Activated CD4-positive, alpha-beta T cell treated with anti-CD3 and anti-CD28 coated beads, Interleukin-2, amount 50 U/mL, for 4 hours (primary cell): ENCODE data around the gene STMN3.
"Not testable (repeated sequence)": the region's sequence is repeated elsewhere in the genome, so short reads cannot be mapped to it uniquely, and the experiment has no call there.

ENCODE experiments used
- DNase-seq, 2 experiments: peaks; one replicate each; pipeline ENCODE4 v3.0.0-alpha.2; 2020

Gene STMN3

DNA sequence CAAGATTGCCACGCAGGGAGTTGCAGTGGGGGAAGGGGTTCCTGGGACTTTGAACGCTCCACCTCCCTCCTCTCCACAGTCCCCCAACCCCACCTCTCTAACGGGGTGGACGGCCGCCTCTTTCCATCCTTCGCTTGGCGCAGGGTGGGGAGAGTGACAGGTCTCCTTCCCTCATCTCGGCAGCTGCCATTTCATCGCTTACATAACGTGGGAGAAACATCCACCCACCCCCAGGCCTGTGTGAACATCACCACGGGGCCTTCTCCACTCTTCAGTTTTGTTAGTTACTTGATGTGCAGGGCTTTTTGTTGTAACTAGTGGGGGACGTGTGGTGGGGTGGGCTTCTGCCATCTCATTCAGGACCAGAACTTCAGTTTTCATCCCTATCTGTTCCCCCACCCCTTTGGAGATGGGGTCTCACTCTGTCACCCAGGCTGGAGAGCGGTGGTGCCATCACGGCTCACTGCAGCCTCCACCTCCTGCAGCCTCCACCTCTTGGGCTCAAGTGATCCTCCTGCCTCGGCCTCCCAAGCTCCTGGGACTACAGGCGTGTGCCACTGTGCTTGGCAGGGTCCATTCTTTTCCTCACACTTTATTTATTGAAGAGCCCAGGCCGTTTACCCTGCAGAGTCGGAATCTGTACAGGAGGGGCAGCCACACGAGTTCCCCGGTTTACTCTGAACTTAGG is 22.6 kb upstream of the STMN3 start:
- DNase-seq, result no peak

DNA sequence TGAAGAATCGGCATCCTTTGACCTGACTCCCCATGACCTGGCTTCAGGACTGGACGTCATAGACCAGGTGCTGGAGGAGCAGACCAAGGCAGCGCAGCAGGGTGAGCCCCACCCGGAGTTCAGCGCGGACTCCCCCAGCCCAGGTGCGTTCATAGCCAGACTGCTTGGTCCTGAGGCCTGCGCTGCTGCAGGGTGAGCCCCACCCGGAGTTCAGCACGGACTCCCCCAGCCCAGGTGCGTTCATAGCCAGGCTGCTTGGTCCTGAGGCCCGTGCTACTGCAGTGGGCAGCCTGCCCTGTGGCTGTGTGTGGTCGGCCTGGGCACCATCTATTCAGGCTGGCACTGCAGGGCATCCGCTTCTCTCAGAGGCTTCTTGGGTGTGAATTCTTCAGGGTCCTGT is 20.7 kb upstream of the STMN3 start:
- no peak for DNase-seq

DNA sequence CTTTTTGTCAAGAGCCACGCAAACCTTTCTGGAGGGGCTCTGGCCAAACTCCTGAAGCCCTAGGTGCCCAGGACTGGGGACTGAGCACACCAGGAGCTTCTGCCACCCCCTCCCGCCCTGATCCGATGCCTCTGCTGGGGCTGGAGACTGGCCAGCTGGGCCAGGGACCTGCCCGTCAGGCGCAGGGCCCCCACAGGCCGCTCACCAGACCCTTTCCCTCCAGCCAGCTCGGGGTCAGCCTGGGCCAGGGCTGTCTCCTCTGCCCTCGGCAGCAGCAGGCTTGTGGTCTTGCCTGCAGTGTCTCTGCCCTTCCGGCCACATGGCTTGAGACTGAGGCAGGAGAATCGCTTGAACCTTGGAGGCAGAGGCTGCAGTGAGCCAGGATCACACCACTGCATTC is 19.4 kb upstream of the STMN3 start:
- DNase-seq, result no peak

DNA sequence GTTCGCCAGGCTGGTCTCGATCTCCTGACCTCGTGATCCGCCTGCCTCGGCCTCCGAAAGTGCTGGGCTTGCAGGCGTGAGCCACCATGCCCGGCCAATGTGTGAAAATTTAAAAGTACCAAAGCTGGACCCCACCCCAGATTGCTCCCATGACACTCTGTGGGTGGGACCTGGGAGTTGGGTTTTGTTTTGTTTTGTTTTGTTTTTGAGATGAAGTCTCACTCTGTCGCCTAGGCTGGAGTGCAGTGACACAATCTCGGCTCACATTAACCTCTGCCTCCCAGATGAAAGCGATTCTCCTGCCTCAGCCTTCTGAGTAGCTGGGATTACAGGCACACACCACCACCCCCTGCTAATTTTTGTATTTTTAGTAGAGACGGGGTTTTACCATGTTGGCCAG is 18.5 kb upstream of the STMN3 start:
- not testable (repeated sequence) for DNase-seq

DNA sequence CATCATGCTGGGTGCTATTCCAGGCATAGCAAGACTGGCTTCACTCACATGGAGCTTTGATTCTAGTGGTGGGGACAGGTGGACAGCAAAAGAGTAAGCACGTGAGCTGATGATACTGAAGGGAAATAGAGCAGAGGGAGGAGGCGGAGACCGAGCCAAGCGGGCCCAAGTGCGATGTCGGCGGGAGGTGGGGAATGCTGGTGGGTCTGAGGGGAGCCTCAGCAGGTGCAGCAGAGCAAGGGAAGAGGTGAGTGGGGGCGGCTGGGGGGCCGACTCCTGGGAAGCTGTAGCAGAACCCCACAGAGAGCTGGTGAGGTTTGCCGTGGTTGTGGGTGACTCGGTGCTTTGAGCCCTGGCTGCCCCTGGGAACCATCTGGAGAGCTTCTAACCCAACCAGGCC is 15.1 kb upstream of the STMN3 start:
- no peak for DNase-seq

DNA sequence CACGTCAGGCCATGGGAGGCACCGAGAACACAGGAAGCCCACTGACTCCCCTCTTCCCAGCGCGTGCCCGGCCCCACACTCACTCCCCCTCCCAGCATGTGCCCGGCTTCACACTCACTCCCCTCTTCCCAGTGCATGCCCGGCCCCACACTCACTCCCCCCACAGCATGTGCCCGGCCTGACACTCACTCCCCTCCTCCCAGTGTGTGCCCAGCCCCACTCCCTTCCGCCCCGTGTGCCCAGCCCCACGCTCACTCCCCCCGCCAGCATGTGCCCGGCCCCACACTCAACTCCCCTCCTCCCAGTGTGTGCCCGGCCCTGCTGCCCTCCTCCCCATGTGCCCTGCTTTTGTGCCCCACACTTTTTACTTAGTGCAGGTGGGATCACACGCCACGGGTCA is 14.6 kb upstream of the STMN3 start:
- no peak for DNase-seq

DNA sequence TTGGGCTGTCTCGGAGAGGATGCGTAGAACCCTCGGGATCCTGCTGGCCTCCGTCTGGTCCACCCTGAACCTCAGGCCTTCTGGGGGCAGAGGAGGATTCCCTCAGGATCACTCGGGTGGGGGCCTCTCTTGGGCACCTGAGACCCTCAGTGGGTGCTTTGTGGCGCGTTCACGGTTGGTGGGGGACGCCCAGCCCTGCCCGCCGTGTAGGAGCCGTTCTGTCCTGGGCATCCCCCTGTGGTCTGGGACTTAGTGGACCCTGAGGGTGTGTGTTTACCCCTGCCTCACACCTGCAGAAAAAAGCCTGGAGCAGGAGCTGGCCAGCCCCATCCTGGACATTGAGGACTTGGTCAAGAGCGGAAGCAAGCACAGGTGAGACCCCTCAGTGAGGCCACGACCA is 12.5 kb upstream of the STMN3 start:
- no peak for DNase-seq

DNA sequence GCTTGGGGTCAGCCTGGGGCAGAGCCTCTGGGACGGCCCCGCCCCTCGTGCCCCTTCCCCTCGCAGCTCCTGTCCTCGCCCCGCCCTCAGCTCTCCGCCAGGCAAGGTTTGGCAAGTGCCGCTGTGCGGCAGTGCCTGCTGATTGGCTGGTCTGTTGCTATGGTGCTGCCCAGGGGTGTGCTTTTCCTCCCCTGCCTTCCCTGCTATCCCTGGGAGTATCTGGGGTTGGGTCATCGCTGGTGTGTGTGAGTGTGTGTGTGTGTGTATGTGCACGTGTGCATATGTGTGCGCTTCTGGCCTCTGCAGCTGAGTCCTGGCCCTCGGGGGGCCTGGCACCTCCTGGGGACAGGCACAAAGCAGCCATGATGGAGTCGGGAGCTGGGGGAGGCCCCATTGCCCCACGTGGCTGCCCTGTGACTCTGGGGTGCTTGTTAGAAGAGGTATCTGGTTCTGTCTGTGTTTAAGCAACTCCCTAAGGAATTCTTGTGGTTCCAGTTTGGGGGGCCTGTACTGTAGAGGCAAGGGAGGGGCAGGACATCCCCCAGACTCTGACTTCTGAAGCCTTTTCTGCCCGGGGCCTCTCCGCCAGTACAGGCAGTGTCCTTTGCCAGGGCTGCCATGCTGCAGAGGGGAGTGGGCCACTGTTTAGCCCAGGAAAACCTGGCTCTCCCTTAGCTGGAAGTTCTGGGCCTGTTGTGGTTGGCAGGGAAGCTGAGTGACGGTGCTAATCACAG is 11.8 kb upstream of the STMN3 start:
- DNase-seq, result no peak

DNA sequence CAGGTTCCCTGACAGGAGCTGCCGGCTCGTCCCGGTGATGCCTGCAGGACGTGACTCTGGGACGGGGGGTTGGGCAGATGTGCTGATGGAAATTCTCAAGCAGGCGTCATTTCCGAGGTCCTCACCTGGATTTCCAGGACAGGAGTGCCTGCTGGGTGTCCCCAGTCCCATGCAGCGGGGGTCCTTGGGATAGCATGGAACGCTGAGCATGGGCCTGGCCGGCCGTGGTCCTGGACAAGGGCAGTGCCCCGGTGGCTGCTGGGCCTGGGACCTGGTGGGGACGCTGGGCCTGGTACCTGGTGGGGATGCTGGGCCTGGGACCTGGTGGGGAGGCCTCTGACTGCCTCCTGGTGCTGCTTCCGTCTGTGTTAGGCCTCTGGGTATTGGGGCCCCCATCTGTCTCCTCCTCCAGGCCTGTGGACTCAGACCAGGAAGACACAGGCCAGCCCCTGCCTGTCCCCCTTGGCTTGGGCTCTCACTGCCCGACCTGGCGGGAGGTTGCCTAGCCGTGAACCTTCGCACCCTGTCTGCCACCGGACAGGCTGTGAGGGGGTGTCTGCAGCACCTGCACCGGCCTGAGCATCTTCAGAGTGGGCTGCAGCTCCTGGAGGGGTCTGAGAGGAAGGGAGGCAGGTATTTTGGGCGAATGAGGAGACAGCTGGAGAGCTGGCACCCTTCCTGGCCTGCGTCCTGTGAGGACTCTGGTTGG is 11.1 kb upstream of the STMN3 start:
- DNase-seq, result no peak

DNA sequence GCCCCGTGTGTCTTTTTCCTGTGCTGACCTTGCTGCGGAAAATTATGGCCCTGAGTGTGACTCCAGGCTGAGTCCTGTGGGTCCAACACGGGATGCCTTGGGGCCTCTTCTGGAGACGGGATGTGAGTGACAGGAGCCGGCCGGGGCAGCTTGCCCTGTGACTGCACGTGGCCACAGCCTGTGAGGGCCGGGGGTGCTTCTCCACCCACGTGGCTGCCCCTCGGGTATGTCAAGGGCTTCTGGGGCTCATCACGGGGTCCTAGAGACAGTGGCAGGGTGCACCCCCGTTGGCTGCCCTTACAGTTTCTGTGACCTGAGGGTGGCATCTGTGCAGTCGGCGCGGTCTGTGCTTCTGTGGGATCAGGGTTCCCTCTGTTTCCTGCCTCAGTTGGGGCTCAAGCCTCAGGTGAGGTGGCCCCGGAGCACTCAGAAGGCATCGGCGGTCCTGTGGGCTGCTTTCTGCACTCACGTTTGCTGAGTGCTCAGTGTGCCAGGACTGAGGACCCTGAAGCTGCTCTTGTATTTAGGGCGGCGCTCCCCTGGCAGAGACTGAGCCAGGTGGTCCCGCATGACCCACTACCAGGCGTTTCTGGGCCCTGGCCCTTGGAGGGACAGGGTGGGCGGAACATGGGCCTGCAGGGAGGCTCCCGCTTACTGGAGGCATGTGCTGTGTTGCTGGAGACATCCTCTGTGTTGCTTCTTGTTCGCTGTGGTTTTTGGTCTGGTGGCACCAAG is 10.3 kb upstream of the STMN3 start:
- no peak for DNase-seq

DNA sequence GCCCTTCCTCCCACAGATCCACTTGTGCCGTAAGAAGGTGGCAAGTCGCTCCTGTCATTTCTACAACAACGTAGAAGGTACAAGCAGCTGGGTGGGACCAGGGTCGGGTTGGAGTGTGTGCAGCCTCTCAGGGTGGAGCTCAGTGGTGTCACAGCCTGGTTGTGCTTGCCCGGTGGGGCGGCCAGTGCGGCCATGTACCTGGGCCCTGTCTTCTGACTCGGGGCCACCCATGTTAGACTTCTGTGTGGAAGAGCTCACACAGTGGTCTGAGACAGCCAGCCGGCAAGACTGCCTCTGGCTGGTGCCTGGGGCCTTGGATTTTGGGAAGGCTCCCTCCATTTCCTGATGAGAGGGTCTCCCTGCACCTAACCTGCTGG is 9.6 kb upstream of the STMN3 start:
- DNase-seq, result no peak

DNA sequence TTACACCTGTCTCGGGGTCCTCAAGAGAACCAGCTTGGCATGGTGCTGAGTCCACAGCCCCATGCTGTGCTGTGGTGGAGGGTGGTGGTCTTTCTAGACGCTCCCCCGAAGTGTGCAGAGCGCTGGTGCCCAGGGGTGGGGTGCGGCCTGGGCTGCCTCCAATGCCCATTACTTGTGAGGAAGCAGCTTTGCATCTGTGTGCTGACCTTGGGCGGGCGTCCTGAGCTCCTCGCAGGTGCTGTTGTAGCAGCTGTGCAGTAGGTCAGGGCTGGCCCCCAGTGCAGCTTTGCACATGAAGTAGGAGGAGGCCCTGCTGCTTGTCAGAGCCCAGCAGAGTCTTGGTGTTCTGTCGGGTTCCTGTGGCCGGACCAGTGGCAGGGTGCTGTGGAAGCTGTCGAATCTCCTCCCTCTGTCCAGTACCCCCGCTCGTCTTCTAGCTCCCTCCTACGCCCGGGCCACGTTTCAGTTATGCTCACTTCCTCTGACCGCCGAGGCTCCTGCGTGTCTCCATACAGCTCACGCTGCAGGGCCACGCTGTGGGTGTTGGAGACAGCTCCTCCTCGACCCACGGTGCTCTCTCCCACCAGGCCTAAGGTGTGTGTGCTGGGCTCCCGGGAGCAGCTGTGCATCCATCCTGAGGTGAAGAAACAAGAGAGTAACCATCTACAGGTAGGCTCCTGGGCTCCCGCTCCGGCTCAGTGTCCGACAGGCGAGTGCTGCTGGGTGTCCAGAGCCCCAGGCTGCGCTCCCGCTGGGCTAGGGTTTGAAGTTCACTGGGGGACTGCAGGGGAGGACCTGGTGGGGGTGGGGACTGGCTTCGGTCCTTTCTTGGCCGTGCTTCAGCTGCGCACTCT is 9.0 kb upstream of the STMN3 start:
- no peak for DNase-seq

DNA sequence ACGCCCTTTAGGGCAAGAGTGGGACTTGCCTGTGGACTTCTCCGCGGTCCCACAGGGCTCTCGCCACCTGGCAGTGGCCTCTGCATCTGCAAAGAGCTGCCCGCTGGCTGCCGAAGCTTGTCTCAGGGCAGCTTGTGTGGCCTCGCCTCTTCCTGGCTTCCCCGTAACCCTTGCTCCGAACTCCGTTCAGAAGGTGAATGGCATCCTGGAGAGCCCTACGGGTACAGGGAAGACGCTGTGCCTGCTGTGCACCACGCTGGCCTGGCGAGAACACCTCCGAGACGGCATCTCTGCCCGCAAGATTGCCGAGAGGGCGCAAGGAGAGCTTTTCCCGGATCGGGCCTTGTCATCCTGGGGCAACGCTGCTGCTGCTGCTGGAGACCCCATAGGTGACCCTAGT is 7.9 kb upstream of the STMN3 start:
- no peak for DNase-seq

DNA sequence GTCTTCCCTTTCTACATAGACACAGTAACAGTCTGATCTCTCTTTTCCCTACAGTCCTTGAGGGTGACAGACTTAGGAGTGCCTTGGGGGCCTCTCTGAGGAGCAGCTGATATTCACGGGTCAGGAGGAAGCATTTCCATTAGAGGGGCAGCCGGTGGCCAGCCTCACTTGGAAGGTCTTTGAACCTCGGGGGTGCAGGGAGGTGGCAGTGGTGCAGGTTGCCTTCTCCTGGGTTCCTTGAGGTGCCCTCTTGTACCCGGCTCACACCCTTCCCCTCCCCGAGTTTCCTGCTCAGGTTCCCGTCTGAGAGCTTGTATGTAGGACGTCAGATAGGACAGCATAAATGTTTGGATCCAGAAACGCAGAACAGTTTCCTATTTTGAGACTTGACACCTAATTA is 7.4 kb upstream of the STMN3 start:
- no peak for DNase-seq

DNA sequence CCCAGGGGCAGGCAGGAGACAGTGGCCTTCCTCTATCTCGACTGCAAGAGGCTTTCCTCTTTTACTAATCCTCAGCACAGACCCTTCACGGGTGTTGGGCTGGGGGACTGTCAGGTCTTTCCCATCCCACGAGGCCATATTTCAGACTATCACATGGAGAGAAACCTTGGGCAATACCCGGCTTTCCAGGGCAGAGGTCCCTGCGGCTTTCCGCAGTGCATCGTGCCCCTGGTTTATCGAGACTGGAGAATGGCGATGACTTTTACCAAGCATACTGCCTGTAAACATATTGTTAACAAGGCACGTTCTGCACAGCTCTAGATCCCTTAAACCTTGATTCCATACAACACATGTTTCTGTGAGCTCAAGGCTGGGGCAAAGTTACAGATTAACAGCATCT is 7.0 kb upstream of the STMN3 start:
- not testable (repeated sequence) for DNase-seq

DNA sequence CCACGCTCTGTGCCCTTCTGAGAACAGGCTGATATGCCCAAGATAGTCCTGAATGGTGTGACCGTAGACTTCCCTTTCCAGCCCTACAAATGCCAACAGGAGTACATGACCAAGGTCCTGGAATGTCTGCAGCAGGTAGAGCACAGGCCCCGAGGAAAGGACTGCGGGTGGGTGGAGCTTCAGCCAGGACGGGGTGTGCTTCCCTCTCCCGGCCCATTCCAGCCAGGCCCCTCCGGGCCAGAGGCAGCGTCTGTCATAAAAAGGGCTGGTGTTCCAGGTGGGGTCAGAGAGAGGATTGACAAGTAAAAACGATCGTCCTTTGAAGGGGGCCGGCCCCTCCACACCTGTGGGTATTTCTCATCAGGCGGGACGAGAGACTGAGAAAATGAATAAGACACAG is 6.1 kb upstream of the STMN3 start:
- DNase-seq, result no peak

DNA sequence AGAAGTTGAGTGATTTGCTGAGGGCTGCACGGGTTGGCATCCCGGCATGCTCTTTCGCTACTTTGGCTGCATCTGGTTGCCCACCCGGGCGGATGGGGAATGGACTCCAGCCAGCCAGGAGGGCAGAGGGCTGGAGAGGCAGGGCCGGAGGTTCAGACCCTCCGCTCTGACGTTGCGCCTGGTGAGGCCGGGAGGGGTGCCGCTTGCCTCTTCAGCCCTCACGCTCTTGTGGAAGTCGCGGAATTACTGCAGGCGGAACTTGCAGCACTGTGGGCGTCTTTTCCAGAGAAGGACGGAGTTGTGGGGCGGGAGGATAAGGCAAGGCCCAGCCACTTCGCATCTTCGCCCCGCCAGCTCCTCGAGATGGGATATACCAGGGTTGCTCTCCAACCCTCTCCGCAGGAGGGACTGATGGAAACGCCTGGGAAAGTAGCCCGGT is 5.5 kb upstream of the STMN3 start:
- DNase-seq, result no peak

DNA sequence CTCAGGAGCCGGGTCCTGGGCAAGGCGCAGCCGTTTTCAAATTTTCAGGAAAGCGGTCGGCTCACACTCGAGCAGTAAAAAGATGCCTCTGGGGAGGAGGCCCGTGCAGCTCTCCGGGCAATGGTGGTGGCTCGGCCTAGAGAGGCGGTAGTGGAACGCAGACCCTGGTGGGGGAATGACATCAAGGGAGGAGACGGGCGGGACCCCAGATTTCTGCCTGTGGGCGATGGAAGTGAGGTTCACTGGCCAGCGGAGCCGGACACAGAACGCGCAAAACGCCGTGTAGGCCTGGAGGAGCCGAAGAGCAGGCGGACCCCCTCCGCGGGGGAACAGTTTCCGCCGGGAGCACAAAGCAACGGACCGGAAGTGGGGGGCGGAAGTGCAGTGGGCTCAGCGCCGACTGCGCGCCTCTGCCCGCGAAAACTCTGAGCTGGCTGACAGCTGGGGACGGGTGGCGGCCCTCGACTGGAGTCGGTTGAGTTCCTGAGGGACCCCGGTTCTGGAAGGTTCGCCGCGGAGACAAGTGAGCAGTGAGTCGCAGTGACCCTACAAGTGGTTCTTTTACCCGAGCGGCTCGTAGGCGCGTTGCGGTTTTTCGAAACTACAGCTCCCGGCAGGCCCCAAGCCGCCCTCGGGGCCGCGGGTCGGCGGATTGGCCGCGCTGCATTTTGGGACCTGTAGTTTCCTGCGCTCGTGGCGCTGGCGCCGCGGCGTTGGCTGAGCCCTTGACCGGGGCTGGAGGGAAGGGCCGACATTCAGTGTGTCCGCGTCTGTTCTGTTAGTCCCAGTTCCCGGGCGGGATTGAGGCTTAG is 4.9 kb upstream of the STMN3 start, which contains the start of gene RTEL1:
Gene RTEL1 (plus strand): TSS at position 376 of the 812 bp plus-strand sequence. CDS start 1,091 bp downstream, outside the sequence.
- peak; percentile 80 to 85 for DNase-seq

DNA sequence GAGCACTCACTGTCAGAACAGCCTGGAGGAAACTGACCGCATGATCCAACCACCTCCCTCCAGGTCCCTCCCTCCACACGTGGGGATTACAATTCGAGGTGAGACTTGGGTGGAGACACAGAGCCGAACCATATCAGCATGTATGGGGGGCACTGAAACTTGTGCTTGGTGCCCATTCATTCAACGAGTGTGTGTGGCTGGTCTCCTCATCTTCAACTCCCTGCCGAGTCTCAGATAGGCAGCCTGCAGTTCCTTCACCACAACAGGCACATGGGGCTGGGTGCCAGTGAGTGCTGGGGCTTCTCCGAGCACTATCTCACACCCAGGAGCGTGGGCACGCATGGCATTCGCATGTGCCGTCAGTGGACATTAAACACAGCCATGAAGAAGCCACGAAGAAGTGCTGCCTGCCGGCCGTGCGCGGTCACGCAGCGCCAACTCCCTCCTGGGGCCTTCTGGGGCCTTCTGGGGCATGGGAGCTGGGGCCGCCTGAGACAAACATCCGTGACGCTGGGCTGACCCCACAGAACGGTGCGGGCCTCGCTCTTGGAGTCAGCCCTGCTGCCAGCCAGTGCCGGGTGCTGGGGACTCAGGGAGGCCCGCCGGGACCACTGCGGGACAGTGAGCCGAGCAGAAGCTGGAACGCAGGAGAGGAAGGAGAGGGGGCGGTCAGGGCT is 4.2 kb upstream of the STMN3 start:
- DNase-seq, result no peak

DNA sequence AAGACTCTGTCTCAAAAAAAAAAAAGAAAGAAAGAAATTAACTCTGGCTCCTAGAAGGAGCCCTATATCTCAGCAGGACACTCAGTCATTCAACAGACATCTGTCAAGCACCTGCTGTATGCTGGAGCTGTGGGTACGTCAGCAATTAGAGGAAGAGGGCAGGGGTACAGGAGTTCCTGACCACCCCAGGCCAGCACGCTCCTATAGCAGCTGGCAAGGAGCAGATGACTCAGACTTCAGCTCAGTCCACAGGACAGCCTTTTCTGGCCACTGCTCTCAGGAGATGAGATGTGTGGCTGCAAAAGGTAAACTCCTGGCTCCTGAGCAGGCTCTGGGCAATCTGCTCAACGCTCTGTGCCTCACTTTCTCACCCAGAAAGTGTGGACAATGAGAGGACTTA is 3.2 kb upstream of the STMN3 start:
- DNase-seq, result no peak

DNA sequence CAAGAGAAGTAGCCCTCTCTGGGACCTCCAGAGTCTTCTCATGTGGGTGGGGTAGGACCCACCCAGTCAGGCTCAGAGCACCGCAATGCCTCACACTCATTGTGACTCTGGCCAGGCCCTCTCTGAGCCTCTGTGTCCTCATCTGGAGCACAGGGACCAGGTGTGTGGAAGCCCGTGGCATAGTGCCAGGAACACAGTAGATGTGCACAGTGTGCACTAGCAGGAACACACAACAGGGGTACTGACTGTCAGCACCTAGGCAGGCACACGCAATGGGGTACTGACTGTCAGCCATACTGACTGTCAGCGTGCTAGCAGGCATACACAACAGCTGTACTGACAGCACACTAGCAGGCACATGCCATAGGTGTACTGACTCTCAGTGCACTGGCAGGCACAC is 2.0 kb upstream of the STMN3 start:
- no peak for DNase-seq
